SU-DHL-6 (cell line): ENCODE results near the gene CXCL12.

Source experiments
- H2AFZ ChIP-seq: fragments of 200-600 bp; sonication (generic); 2 replicates; pipeline ENCODE4 v1.6.1; 2014; ENCODE audit warnings: low read depth, mild to moderate bottlenecking, moderate library complexity, mixed read lengths, antibody characterized with exemption, low read length; ENCODE audit not compliant: severe bottlenecking
- H3F3A ChIP-seq: fragments of 200-600 bp; shearing (Covaris generic); 2 replicates; pipeline ENCODE4 v1.6.0; 2016; ENCODE audit warnings: antibody characterized with exemption, mild to moderate bottlenecking; ENCODE audit not compliant: insufficient read depth
- H3K27ac ChIP-seq: fragments of 200-600 bp; sonication (generic); 2 replicates; pipeline ENCODE4 v1.5.1; 2016; ENCODE audit warnings: low read depth, mild to moderate bottlenecking, low read length, moderate library complexity, mixed read lengths
- H3K27me3 ChIP-seq: fragments of 200-600 bp; sonication (generic), shearing (Covaris generic); 2 replicates; pipeline ENCODE4 v1.6.0; 2014; ENCODE audit warnings: mild to moderate bottlenecking, low read length
- H3K36me3 ChIP-seq: fragments of 200-600 bp; sonication (generic); 2 replicates; pipeline ENCODE4 v1.6.1; 2014; ENCODE audit warnings: mild to moderate bottlenecking, low read length, mixed read lengths
- H3K4me2 ChIP-seq: fragments of 300-600, 200-600 bp; shearing (Covaris generic), sonication (generic); 2 replicates; pipeline ENCODE4 v1.6.0; 2014; ENCODE audit warnings: low read length, low read depth, mild to moderate bottlenecking; ENCODE audit not compliant: poor library complexity, severe bottlenecking
- H3K4me3 ChIP-seq: fragments of 200-600 bp; sonication (generic); 2 replicates; pipeline ENCODE4 v1.5.1; 2014; ENCODE audit warnings: antibody characterized with exemption, low read length, mild to moderate bottlenecking, mixed read lengths; ENCODE audit not compliant: insufficient read depth, poor library complexity, severe bottlenecking
- H3K79me2 ChIP-seq: fragments of 200-600 bp; sonication (generic); 2 replicates; pipeline ENCODE4 v1.6.1; 2014; ENCODE audit warnings: mild to moderate bottlenecking, low read length, moderate library complexity; ENCODE audit not compliant: insufficient read depth
- H3K9ac ChIP-seq: fragments of 200-600 bp; sonication (generic); 2 replicates; pipeline ENCODE4 v1.7.0; 2014; ENCODE audit warnings: mild to moderate bottlenecking, low read length
- H3K9me2 ChIP-seq: fragments of 200-600 bp; sonication (generic); replicated peaks from 2 replicates; pipeline ENCODE4 v1.6.1; 2014; ENCODE audit warnings: low read length; ENCODE audit not compliant: insufficient read depth
- H3K9me3 ChIP-seq: fragments of 200-600 bp; sonication (generic); 2 replicates; pipeline ENCODE4 v1.6.1; 2014; ENCODE audit warnings: low read length, mixed read lengths; ENCODE audit not compliant: insufficient read depth
- H4K20me1 ChIP-seq: fragments of 200-600 bp; sonication (generic); 2 replicates; pipeline ENCODE4 v1.6.1; 2014; ENCODE audit warnings: low read depth, mild to moderate bottlenecking, antibody characterized with exemption, low read length, moderate library complexity, mixed read lengths
- CTCF ChIP-seq: fragments of 200-600 bp; sonication (generic); IDR thresholded peaks from one replicate; pipeline ENCODE4 v1.5.1; 2017; ENCODE audit warnings: antibody characterized with exemption, mild to moderate bottlenecking, low read length, moderate library complexity; ENCODE audit not compliant: insufficient read depth, poor library complexity, severe bottlenecking
- EZH2phosphoT487 ChIP-seq: fragments of 200-600 bp; sonication (generic), shearing (Covaris generic); conservative IDR thresholded peaks from 2 replicates; pipeline ENCODE4 v1.6.1; 2018; ENCODE audit warnings: mild to moderate bottlenecking, antibody characterized with exemption, low read length, moderate library complexity, mixed read lengths

CXCL12 gene

GRCh38 chr10:44398271-44398670 lies 13.4 kb upstream of the CXCL12 start:
- Histone ChIP-seq H3K9me2 (no peaks in the 10 kb centered on the region), H3K9ac (no peak overlapping the region), H3K79me2 (no peaks in the 10 kb centered on the region), H3F3A (no peaks in the 10 kb centered on the region), H2AFZ (no peak overlapping the region), H3K4me3 (no peak overlapping the region), H3K27ac (no peak overlapping the region), H3K27me3 (no peaks in the 10 kb centered on the region), H3K36me3 (no peaks in the 10 kb centered on the region), H3K4me2 (no peak overlapping the region), H4K20me1 (no peaks in the 10 kb centered on the region), H3K9me3 (no peaks in the 10 kb centered on the region)
- TF ChIP-seq EZH2phosphoT487 = no peak

- H3K9ac ChIP-seq = no peak overlapping the region
- no peak overlapping the region for H3K27ac ChIP-seq
- H3F3A ChIP-seq = no peaks in the 10 kb centered on the region
- H3K4me3 ChIP-seq = no peak overlapping the region
- no peaks in the 10 kb centered on the region for H3K36me3 ChIP-seq
- no peaks in the 10 kb centered on the region for H3K27me3 ChIP-seq
- no peaks in the 10 kb centered on the region for H3K79me2 ChIP-seq
- TF ChIP-seq CTCF (no peak), EZH2phosphoT487 (no peak)
- H3K9me2 ChIP-seq = no peaks in the 10 kb centered on the region
- H3K4me2 ChIP-seq = no peak overlapping the region
- no peak overlapping the region for H2AFZ ChIP-seq
- no peaks in the 10 kb centered on the region for H3K9me3 ChIP-seq
- no peaks in the 10 kb centered on the region for H4K20me1 ChIP-seq
Observed at GRCh38 chr10:44397476-44398225, 12.8 kb upstream of the CXCL12 start.

- H3F3A ChIP-seq = no peaks in the 10 kb centered on the region
- no peak overlapping the region for H3K4me2 ChIP-seq
- H4K20me1 ChIP-seq = no peaks in the 10 kb centered on the region
- no peaks in the 10 kb centered on the region for H3K9me3 ChIP-seq
- H3K4me3 ChIP-seq = no peak overlapping the region
- H3K27ac ChIP-seq = no peak overlapping the region
- H2AFZ ChIP-seq = no peak overlapping the region
- no peak overlapping the region for H3K9ac ChIP-seq
- no peaks in the 10 kb centered on the region for H3K79me2 ChIP-seq
- H3K9me2 ChIP-seq = no peaks in the 10 kb centered on the region
- no peaks in the 10 kb centered on the region for H3K27me3 ChIP-seq
- H3K36me3 ChIP-seq = no peaks in the 10 kb centered on the region
- TF ChIP-seq EZH2phosphoT487 (no peak), CTCF (no peak)
Observed at GRCh38 chr10:44396671-44397191, 11.8 kb upstream of the CXCL12 start.
